SIG-M5 treated with dmso at 0.1 percent for 504 hours (cell line): ENCODE results near the gene ARVCF.

Source experiments
- DNase-seq: peaks from one replicate; lab custom pipeline; 2025; ENCODE audit not compliant: unreplicated experiment; lab: John Stamatoyannopoulos, UW

Gene ARVCF

GRCh38 chr22:20000246-20001081 is 16.2 kb downstream of the ARVCF start:
- no peak for DNase-seq

GRCh38 chr22:19998991-19999820 is 17.4 kb downstream of the ARVCF start:
- DNase-seq: no peak

GRCh38 chr22:19998232-19998951 is 18.2 kb downstream of the ARVCF start:
- DNase-seq: no peak

- DNase-seq: no peak
Observed at GRCh38 chr22:19997561-19998231, 18.9 kb downstream of the ARVCF start.

GRCh38 chr22:19996694-19997384 is 19.8 kb downstream of the ARVCF start:
- DNase-seq: no peak

GRCh38 chr22:19995611-19996339 is 20.8 kb downstream of the ARVCF start:
- no peak for DNase-seq

GRCh38 chr22:19994851-19995610 is 21.6 kb downstream of the ARVCF start:
- DNase-seq: no peak

- no peak for DNase-seq
Observed at GRCh38 chr22:19993926-19994325, 22.7 kb downstream of the ARVCF start.

GRCh38 chr22:19992921-19993355 is 23.7 kb downstream of the ARVCF start:
- DNase-seq: no peak

GRCh38 chr22:19992481-19992911 is 24.1 kb downstream of the ARVCF start:
- no peak for DNase-seq

- DNase-seq: no peak
Observed at GRCh38 chr22:19991645-19992451, 24.8 kb downstream of the ARVCF start.

GRCh38 chr22:19991395-19991644 is 25.3 kb downstream of the ARVCF start:
- no peak for DNase-seq

- DNase-seq: no peak
Observed at GRCh38 chr22:19990609-19991394, 25.8 kb downstream of the ARVCF start.

GRCh38 chr22:19990188-19990587 is 26.4 kb downstream of the ARVCF start:
- no peak for DNase-seq

- no peak for DNase-seq
Observed at GRCh38 chr22:19989725-19990067, 26.9 kb downstream of the ARVCF start.

GRCh38 chr22:19988965-19989724 is 27.5 kb downstream of the ARVCF start:
- no peak for DNase-seq

- no peak for DNase-seq
Observed at GRCh38 chr22:19988331-19988808, 28.3 kb downstream of the ARVCF start.
